22Rv1 (cell line): ENCODE data around the gene KBTBD7.

ENCODE experiments used
- ZFX ChIP-seq: fragments of 450-650 bp; IDR thresholded peaks from 2 replicates; pipeline ENCODE4 v1.6.1; 2017; ENCODE audit warnings: antibody characterized with exemption, borderline replicate concordance
- TF ChIP-seq, protein P1 (sequence below): fragments of 450-650 bp; IDR thresholded peaks from 2 replicates; pipeline ENCODE4 v1.5.1; 2017; ENCODE audit warnings: mild to moderate bottlenecking

DNA sequence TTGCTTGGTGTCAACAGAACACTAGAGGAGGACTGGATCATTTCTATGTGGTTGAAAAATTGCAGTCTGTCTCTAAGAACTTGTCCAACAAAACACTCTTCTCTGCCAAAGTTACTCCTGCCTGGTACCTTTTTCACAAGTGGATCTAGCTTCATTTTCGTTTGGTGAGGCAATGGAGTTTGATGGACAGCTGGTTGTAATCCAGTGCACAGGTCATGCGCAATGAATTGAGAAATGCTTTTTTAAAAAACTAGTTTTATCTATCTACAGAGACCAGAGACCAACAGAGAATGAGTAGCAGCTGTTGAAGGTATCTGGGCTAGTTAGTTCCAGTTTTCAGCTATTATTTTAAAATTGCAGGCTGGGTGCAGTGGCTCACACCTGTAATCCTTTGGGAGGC lies 49.8 kb downstream of the KBTBD7 start:
- TF ChIP-seq, protein P1, sequence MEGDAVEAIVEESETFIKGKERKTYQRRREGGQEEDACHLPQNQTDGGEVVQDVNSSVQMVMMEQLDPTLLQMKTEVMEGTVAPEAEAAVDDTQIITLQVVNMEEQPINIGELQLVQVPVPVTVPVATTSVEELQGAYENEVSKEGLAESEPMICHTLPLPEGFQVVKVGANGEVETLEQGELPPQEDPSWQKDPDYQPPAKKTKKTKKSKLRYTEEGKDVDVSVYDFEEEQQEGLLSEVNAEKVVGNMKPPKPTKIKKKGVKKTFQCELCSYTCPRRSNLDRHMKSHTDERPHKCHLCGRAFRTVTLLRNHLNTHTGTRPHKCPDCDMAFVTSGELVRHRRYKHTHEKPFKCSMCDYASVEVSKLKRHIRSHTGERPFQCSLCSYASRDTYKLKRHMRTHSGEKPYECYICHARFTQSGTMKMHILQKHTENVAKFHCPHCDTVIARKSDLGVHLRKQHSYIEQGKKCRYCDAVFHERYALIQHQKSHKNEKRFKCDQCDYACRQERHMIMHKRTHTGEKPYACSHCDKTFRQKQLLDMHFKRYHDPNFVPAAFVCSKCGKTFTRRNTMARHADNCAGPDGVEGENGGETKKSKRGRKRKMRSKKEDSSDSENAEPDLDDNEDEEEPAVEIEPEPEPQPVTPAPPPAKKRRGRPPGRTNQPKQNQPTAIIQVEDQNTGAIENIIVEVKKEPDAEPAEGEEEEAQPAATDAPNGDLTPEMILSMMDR: no peak
- no peak for TF ChIP-seq ZFX
